GM12801 (cell line): Measurements from ENCODE around the gene C2CD4C.

ENCODE experiments used
- CTCF ChIP-seq: IDR thresholded peaks from one replicate; pipeline ENCODE4 v1.5.1; 2011; ENCODE audit warnings: control low read depth; ENCODE audit not compliant: insufficient read length; ENCODE audit errors: extremely low read depth

C2CD4C gene

GRCh38 chr19:453606-454005 lies 44.7 kb upstream of the C2CD4C start:
- TF ChIP-seq CTCF = no peak

GRCh38 chr19:452829-453228 lies 43.9 kb upstream of the C2CD4C start:
- no peak for TF ChIP-seq CTCF

GRCh38 chr19:449916-450315 lies 41.0 kb upstream of the C2CD4C start:
- TF ChIP-seq CTCF = no peak

- no peak for TF ChIP-seq CTCF
These were observed 39.0 kb upstream of the C2CD4C start for GRCh38 chr19:447816-448560.

- no peak for TF ChIP-seq CTCF
These were observed 38.1 kb upstream of the C2CD4C start for GRCh38 chr19:447064-447426.

GRCh38 chr19:444677-445210 lies 35.8 kb upstream of the C2CD4C start:
- TF ChIP-seq CTCF = no peak

GRCh38 chr19:443005-443404 lies 34.1 kb upstream of the C2CD4C start:
- no peak for TF ChIP-seq CTCF
